GM21360 (cell line): ENCODE results near the gene DIP2B.
"Not testable (repeated sequence)": the region's sequence is repeated elsewhere in the genome, so short reads cannot be mapped to it uniquely, and the experiment has no call there.

Experiments
- ATAC-seq: cut with Tn5 transposase; IDR thresholded peaks from one replicate; pipeline ENCODE4 v1.9.1; 2021; ENCODE audit warnings: mild to moderate bottlenecking, moderate library complexity; ENCODE audit not compliant: unreplicated experiment

Gene DIP2B

DNA sequence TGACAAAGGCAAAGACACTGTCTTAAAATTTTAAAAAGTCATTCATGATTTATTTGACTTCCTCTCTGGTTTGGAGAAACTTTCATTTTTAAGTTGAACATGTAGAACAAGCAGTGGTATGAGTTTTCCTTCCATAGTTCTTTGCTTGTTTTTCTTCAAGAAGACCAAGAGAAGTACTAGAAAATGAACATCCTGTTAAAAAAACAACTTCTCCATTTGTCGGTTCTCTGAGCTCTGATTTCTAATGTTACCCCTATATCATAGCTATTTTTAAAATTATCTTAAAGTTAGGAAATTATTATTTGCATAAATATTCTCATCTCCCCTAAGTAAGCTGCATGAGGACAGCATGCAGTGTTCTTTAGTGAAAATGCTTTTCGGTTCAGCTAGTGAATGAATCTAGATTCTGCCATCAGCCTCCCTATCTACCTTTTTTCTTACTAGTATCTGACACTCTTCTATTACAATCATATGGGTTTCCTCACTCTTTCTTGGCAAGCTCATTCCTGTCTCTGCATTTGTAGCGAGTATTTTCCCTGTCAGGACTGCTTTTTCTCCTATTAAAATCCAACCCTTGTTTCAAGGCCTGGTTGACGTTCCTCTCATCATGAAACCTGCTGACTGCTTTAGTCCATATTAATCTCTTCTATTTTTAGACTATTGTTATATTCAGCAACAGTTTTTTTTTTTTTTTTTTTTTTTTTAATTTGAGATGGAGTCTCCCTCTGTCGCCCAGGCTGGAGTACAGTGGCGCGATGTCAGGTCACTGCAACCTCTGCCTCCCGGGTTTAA is 15.8 kb downstream of the DIP2B start:
- ATAC-seq = no peak

DNA sequence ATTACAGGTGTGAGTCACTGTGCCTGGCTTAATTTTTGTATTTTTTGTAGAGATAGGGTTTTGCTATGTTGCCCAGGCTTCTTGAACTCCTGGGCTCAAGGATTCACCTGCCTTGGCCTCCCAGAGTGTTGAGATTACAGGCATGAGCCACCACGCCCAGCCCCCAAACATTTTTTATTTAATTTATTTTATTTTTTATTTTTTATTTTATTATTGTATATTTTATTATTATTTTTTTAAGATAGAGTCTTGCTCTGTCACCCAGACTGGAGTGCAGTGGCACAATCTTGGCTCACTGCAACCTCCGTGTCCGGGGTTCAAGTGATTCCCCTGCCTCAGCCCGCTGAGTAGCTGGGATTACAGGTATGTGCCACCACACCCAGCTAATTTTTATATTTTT is 17.0 kb downstream of the DIP2B start:
- ATAC-seq = not testable (repeated sequence)

DNA sequence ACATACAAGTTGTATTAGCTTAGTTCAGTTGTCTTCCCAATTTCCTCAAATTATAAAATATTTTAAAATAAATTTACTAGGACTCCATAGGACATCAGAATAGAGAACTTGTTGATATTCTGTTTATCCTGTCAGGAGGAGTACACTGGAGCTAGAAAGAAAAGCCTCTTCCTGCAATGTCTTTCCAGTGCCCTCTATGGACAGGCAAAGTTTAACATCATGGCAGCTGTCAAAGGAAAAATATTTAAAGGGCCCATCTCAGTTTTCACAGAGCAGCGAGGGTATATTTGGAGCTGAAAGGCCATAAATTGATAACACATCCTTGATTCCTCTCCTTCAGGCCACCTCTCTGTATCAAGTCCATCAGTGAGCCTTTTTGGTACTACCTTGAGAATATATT is 19.0 kb downstream of the DIP2B start:
- no peak for ATAC-seq

DNA sequence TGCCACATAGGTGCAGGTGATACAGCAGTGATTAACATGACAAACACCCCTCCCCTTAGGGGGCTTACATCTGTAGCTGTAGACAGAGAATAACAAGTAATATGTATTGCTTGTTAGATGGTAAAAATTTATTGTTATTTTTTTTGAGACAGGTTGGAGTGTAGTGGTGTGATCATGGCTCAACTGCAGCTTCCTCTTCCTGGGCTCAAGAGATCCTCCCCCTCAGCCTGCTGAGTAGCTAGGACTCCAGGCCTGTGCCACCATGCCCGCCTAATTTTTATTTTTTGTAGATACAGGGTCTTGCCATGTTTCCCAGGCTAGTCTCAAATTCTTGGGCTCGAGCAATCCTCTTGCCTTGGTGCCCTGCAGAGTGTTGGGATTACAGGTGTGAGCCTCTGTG is 19.8 kb downstream of the DIP2B start:
- no peak for ATAC-seq

DNA sequence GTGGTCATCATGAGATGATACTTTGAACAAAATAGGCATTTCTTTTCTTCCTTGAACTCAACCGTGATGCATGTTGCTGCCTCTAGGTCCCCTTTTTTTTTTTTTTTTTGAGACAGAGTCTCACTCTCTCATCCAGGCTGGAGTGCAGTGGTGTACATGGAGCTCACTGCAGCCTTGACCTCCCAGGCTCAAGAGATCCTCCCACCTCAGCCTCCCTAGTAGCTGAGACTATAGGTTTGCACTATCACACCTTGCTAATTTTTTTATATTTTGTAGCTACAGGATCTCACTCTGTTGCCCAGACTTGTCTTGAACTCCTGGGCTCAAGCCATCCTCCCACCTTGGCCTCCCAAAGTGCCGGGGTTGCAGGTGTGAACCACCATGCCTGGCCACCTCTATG is 20.6 kb downstream of the DIP2B start:
- ATAC-seq = no peak

DNA sequence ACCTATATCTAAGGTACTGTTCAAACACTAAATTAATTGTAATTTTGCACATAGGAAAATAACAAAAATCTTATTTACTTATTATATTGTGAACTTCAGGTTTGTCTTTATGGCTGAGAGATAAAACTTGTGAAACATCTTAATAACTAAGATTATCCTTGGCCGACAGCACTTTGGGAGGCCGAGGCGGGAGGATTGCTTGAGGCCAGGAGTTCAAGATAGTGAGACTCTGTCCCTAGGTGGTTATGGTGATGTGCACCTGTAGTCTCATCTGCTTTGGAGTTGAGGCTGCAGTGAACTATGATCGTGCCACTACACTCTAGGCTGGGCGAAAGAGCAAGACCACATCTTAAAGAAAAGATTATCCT is 22.6 kb downstream of the DIP2B start:
- no peak for ATAC-seq

DNA sequence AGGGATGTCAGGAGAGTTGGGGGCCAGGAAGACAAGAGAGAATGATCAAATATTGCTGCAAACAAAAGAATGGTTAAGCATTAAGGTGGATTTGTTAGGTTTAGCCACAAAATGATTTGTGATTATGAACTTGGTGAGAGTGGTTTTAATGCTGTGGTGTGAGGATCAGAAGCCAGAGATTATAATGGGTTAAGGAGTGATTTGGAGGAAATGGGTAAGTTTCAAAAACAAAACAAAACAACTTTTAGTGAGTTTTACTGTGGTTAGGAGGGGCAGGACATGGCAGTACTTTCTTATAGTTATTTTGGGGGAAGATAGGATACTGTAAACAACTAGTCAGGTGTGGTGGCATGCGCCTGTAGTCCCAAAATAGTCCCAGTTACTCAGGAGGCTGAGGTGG is 24.0 kb downstream of the DIP2B start:
- ATAC-seq = no peak

DNA sequence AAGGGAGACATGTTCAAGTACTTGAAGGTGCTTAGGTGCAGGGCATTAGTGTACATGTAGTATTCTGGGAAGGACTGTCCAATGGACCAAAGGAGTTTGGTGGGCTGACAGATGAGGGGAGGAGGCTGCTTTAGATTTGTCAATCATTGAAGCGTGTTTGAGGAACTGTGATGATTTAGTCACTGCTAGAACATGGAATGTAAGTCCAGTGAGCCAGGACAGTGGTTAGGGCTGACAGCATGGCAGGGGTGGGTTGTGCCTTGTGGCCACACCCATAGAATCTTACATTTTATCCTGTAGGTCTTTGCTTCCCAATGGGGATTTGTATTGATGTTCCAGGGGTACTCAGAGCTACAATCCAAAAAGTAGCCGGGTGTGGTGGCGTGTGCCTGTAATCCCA is 24.6 kb downstream of the DIP2B start:
- no peak for ATAC-seq

DNA sequence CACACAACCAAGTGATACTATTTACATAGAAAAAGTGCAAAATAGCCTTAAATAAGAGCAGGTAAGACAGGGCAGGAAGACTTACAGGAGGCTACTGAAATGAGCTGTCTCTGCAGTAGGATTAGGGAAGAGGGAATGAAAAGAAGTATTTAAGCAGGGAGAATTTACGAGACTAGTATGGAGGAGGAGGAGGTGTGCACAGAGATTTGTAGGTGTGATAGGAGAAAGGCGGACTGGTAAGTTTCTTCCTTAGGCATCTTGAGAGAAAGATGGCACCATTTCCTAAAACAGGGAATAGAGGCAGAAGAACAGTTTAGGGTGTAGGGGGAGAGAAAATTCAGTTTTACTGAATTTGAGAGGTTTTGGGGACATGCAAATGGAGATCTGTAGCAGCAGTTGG is 25.7 kb downstream of the DIP2B start:
- ATAC-seq = no peak

DNA sequence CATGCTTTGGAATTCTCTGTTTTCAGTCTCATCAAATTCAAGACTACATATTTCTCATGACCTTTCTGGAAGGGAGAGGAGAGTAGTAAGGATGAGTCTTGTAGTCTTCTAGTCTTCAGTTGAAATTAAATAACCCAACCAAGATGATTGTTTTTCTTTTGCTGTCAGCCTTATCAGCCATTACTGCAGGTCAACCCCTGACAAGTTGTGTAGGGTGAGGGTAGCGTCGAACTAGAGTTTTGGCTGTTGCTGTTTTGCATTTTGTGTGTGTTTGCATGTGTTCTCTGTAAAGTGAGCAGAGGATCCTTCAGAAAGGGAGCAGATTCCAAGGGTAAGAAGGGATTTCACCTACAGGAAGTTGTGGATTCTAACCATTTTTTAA is 28.4 kb downstream of the DIP2B start:
- ATAC-seq = peak; percentile 13

- no peak for ATAC-seq
These were observed 29.2 kb downstream of the DIP2B start for GRCh38 chr12:50533971-50534370.

DNA sequence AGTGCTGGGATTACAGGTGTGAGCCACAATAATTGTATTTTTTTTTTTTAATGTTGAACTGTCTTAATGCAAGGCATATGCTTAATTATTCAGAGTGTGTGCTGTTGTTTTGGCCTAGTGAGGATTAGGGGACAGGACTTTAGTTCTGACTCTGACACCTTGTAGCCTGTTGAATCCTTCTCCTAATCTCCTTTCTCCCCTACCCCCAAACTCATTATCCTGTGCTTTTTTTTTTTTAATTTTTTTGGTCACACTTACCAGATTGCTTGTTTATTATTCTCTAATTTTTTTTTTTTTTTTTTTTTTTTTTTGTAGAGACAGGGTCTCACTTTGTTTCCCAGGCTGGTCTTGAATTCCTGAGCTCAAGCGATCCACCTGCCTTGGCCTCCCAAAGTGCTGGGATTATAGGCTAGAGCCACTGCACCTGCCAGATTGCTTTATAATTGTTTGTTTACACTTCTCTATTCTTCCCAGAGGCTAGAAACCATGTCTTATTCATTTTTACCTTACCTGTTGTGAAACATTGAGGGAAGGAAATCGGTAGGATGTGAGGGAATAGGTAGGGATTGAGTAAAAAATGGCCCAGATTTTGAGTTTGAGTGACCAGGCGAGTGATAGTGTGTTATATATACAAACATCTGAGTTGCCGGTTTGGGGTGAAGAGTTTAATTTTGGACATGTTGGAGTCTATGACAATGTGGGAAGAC is 32.2 kb downstream of the DIP2B start:
- no peak for ATAC-seq

DNA sequence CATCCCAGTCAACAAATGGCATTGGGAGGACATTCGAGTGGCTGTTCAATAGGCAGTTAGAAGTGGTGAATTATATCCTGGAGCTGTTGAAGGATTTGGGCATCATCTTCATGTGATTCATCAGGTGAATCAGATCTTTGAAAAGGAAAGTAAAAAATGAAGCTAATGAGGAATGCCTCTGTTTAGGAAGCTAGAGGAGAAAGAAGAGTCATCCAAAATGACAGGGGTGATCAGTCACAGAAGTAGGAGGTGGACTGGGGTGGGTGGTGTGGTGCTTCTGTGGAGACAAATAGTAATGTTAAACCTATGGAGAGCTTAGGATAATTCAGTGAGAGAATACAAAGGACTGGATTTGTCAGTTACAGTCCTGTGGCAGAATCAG is 32.7 kb downstream of the DIP2B start:
- no peak for ATAC-seq

DNA sequence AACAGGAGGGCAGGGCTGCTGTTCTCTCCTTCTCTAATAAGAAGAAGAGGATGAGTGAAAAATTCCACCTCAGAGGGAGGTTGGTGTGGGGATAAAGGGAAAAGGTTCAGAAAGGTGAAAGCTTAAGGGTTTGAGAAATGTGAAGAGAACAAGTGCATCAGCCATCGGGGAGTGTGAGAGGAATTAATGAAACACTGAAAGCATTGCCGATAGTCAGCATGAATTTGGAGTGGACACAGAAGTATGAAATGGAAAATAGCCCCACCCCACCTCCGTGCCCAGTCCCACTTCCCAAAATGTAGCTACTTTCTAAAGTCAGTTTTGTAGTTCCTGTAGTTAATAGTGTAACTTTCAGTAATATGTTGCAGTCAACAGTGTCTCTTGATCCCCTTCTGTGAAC is 33.4 kb downstream of the DIP2B start:
- no peak for ATAC-seq

- ATAC-seq = no peak
These were observed 36.4 kb downstream of the DIP2B start for GRCh38 chr12:50541139-50541538.

DNA sequence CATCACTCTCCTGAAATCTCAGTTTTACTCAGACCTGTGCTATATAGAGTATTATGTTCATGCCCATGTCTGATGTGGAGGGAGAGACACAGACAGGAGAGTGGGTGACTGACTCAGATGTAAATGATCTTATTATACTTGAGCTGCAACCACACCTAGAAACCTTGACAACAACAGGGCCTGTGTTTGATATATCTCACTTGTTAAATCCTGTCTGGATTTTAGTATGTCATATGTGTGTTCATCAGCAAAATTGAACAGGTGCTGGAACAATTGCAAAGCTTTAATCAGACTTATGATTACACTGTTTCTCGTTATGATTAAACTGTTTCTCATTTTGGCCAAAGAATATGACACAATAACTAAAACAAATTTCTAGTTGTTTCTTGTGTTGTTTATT is 37.7 kb downstream of the DIP2B start:
- no peak for ATAC-seq

DNA sequence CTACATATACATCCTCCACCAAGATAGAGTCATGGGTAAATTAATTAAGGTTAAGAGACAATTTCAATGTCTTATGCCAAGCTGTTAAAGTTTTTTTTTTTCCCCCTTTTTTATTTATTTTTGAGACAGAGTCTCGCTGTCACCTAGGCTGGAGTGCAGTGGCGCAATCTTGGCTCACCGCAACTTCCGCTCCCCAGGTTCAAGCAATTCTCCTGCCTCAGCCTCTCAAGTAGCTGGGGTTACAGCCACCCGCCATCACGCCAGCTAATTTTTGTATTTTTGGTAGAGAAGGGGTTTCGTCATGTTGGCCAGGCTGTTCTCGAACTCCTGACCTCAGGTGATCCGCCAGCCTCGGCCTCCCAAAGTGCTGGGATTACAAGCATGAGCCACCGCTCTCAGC is 38.4 kb downstream of the DIP2B start:
- ATAC-seq = not testable (repeated sequence)

- no peak for ATAC-seq
These were observed 40.4 kb downstream of the DIP2B start for GRCh38 chr12:50545213-50545612.

DNA sequence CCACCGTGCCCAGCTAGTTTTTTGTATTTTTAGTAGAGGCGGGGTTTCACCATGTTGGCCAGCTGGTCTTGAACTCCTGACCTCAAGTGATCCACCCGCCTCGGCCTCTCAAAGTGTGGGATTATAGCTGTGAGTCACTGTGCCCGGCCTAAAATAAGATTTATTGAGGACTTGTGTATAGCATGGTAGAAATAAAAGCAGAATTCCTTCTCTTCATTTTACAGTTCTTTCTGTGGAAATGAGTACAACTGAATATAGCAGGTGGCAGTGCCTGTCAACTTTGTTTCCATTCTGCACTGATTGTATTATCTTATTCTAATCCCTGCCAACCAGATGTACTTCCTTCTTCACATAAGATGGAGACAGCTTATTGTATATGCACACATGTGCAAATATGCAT is 41.0 kb downstream of the DIP2B start:
- no peak for ATAC-seq

- ATAC-seq = no peak
These were observed 41.9 kb downstream of the DIP2B start for GRCh38 chr12:50546441-50547318.

- no peak for ATAC-seq
These were observed 43.0 kb downstream of the DIP2B start for GRCh38 chr12:50547742-50548141.

- ATAC-seq = no peak
These were observed 45.1 kb downstream of the DIP2B start for GRCh38 chr12:50549885-50550284.
